Left ventricle myocardium superior (tissue), 1 donor: ENCODE measurements around the gene XBP1. TPM values are rescaled to one million over a fixed set of nuclear protein-coding genes. Genes with fewer than 3 reads are reported as not detected.

Experiments used
- ATAC-seq: fragments of 200-7000 bp; cut with Tn5 transposase; one replicate; pipeline ENCODE4 v1.9.1; 2020; ENCODE audit warnings: mild to moderate bottlenecking, moderate library complexity
- DNase-seq: peaks from one replicate; pipeline ENCODE4 v3.0.0-alpha.2; 2020
- intact Hi-C: fragments of 100-400 bp; cut with micrococcal nuclease; formaldehyde crosslinking; loops from one replicate; pipeline ENCODE4 v1.11.0; 2022
- total RNA-seq: library from RNA; stranded (reverse); fragmentation: NEBNext Ultra II Directional; extraction: Animal tissue kit (Norgen Biotek cat#: 25700); gene quantifications from one replicate; pipeline ENCODE4 v1.2.1, GENCODE V29; 2021
- donor health status: DM: no; HTN: yes; CAD: no; lungs with severe emphysema.

The XBP1 gene
- total RNA-seq, 1 donor from 2014 or later = 73.7 TPM

DNA sequence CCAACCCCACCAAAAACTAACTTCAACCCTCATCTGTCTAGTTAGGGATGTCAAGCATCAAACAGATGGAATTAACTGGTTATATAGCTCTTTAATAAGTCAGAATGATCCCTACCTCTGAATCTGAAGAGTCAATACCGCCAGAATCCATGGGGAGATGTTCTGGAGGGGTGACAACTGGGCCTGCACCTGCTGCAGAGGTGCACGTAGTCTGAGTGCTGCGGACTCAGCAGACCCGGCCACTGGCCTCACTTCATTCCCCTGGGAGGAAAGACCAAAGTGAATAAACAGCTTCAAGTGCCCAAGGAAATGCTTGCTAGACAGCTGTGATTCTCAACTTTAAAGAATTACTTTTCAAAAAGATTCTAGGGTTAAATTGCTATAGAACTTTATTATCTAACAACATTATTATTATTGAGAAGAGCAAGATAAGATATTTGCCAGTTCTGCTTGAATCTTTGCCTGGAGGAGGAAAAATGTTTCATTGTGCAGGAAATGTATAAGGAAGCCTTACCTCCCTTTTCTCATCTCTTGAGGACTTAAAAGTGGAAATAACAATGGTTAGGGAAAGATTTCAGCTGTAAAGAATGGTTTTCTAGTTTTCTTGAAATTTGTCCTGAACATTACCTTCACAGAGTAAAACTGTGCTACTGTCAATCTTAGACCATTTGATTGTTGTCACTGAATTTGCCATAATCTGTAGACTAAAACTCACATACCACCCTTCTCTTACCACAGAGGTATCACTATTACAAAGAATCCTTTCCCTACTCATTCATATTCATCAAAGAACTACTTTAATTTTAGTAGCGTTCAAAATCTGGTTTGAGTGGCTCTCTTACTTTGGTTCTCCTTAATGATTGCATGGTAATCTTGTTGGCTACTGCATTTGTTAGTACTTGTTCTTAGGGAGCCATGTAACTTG lies 4.2 kb downstream of the XBP1 start:
- DNase-seq (no peak), ATAC-seq (no peak)
- intact Hi-C loops = no loop called here

DNA sequence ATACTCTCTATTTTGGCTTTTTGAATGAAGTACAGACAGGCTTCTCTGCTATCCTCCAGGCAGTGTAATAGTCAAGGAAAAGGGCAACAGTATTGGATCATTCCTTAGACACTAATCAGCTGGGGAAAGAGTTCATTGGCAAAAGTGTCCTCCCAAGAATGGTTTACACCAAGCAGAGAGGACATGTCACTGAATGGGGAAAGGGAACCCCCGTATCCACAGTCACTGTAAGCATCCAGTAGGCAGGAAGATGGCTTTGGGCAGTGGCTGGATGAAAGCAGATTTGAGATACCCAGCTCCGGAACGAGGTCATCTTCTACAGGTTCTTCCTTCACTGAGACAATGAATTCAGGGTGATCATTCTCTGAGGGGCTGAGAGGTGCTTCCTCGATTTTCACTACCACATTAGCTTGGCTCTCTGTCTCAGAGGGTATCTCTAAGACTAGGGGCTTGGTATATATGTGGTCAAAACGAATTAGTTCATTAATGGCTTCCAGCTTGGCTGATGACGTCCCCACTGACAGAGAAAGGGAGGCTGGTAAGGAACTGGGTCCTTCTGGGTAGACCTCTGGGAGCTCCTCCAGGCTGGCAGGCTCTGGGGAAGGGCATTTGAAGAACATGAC lies 5.2 kb downstream of the XBP1 start:
- DNase-seq (no peak), ATAC-seq (no peak)
- intact Hi-C loops = no loop called here

DNA sequence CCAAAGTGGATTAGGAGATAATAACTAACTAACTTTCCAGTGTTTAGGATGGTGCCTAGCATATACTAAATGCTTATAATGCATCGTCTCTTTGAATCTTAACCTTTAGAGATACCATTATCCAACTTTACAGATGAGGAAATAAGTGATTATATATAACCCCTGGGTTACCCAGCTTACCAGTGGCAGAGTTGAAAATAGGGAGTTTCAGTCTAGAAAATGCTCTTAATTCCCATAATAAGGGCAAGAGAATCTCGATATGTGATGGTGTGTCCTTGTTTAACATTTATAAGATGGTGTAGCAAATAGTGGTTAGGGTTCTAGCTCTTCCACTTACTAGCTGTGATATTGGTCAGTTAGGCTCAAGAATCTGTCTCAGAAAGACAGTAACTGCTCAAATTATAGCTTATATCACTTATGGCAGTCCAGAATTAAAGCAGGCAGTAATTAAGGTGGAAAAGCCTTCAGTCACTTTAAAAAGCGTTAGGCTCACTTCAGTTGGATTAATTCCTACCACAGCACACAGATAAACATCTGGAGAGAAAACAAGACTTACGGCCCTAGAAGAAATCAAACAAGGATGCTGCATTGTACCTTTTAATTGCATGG lies 6.3 kb downstream of the XBP1 start:
- ATAC-seq (no peak), DNase-seq (no peak)
- intact Hi-C loops = no loop called here

- no peak for ATAC-seq
- DNase-seq = no peak
- intact Hi-C loops = no loop called here
Measured at GRCh38 chr22:28792491-28793383, 7.6 kb downstream of the XBP1 start.

GRCh38 chr22:28791841-28792490 lies 8.4 kb downstream of the XBP1 start:
- intact Hi-C loops = no loop called here
- no peak for DNase-seq
- ATAC-seq = no peak

DNA sequence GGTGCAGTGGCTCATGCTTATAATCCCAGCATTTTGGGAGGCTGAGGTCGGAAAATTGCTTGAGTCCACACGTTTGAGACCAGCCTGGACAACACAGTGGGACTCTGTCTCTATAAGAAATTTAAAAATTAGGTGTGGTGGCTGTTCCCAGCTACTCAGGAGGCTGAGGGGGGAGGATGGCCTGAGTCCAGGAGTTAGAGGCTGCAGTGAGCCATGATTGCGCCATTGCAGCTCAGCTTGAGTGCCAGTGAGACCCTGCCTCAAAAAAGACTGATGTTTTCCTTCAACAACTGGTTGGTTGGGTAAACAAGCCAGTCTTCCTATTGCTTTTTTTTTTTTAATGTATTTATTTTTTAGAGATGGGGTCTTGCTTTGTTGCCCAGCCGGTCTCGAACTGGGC lies 9.2 kb downstream of the XBP1 start:
- ATAC-seq = no peak
- intact Hi-C loops = no loop called here

GRCh38 chr22:28788601-28789000 lies 11.8 kb downstream of the XBP1 start:
- intact Hi-C loops = no loop called here

More for the DNA sequence above, 9.2 kb downstream of the XBP1 start:
- DNase-seq = no peak

DNA sequence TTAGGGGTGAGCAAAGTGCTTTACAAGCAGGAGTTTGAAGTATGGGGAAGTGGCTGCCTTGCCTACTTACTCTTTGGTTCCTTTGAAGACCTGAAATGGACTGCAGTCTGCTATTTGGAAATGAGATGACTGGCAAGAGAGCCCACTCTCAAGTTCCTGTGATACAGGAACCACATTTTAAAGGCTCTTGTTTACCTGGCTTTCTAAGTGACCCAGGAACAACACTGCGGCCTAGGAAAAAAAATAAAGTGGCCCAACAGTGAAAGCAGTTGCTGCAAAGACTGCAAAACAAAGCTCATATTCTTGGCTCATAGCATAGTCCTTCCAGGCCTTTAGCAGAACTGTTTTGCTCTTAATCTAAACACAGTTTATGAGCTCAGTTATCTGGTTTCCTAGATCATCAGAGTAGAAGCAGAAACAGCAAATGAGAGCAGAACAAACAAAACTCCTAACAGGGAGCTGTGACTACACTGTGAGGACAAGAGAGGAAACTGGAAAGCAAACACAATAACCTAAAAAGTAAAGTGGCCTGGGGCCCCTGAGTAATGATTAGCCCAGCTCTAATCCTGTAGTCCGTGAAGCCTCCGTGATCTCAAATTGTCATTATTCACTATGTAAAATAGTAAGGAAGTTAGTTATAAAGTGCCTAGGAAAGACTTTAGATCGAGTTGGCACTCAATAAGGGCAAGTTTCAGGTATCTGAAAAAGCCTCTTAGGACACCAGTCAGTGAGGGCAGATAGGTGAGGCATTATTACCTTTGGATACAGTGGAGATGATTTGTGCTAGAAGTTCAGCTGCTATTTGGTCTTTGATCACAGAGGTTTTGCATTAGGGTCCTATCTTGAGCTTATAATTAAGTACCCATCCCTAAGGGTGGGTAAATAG lies 16.3 kb downstream of the XBP1 start:
- DNase-seq = no peak
- intact Hi-C loops = no loop called here
- no peak for ATAC-seq

More at GRCh38 chr22:28788601-28789000, 11.8 kb downstream of the XBP1 start:
- ATAC-seq = no peak
- DNase-seq = no peak

- DNase-seq (no peak), ATAC-seq (no peak)
- intact Hi-C loops = no loop called here
Measured at GRCh38 chr22:28780296-28780695, 20.1 kb downstream of the XBP1 start.

DNA sequence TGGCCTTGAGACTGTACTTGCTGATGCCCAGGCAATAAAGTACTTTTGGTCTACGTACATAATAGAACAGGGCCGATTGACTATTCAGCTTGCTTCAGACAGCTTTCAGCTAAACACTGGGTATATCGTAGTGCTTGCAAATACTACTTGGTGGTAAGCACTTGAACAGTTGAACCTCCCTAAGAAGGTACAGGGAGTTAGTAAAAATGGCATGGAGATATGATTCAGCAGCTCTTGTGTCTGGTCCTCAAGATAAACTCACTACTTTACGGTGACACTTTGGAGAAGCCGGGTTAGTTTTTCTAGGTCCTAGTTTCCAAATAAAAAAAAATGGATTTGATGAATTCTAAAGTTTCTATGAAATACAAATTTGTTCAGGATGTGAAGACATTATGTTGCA lies 20.5 kb downstream of the XBP1 start:
- intact Hi-C loops = no loop called here
- no peak for DNase-seq
- ATAC-seq = peak; percentile 22

- DNase-seq = no peak
- ATAC-seq = no peak
- intact Hi-C loops = no loop called here
Measured at GRCh38 chr22:28774378-28774777, 26.0 kb downstream of the XBP1 start.

DNA sequence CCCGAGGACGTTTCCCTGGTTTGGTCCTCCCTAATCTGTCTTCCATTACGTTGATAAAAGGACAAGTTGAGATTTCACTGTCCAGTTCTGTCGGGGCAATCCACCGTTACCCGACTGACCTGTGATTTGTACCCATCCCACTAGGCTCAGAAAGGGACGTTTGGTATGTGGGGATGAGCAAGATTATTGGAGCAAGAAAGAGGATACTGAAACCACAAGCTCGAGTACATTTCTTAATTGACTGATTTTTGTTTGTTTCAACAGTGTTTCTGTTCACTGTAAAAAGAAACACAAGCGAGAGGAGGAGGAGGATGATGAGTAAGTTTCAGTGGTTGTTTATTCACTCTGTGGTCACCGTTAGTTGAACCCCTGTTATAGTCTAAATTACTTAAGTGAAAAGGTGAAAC lies 26.9 kb downstream of the XBP1 start:
- DNase-seq (no peak), ATAC-seq (no peak)
- intact Hi-C loops = no loop called here

- ATAC-seq (peak; percentile 97), DNase-seq (peak; percentile 97)
- intact Hi-C loops = no loop called here
Measured at GRCh38 chr22:28772633-28773460, 27.5 kb downstream of the XBP1 start, which contains the start of gene CCDC117. Gene CCDC117 (plus strand): TSS chr22:28772695. CDS start chr22:28772850, 155 bp downstream.

DNA sequence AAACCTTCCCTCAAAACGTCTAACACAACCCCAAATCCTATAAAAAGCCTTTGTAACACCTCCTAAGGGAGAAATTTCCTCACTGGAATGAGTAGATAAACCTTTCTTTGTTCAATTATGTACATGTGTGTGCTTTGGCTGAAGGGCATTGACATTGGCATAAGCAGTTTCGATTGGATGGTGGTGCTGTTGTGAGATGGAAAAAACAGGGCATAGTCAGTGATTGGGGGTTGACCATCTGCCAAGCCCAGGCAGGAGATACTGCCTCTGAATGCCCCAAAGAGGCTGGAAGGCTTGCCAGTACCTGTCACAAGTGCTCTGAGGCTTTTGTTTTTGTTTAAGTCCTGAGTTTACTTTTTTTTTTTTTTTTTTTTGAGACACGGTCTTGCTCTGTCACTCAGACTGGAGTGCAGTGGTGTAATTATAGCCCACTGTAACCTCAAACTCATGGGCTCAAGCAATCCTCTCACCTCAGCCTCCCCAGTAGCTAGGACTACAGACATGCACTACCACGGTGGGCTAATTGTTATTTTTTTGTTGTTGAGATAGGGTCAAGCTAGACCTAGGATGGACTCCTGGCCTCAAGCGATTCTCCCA lies 29.1 kb downstream of the XBP1 start:
- intact Hi-C loops = no loop called here

GRCh38 chr22:28769394-28770085 lies 30.8 kb downstream of the XBP1 start:
- DNase-seq = no peak
- no peak for ATAC-seq
- intact Hi-C loops = no loop called here

More for the DNA sequence above, 29.1 kb downstream of the XBP1 start:
- DNase-seq = no peak
- no peak for ATAC-seq
